AG09309 (cell line): ENCODE data around the gene LIPA.

Experiments used
- DNase-seq: peaks from one replicate; pipeline ENCODE4 v3.0.0-alpha.2; 2010; ENCODE audit warnings: low read depth
- H3K4me3 ChIP-seq: 2 replicates; pipeline ENCODE4 v1.5.1; 2011; ENCODE audit warnings: mild to moderate bottlenecking, low read depth, low read length, moderate library complexity; ENCODE audit not compliant: control insufficient read depth
- CTCF ChIP-seq: IDR thresholded peaks from 2 replicates; pipeline ENCODE4 v1.5.1; 2011; ENCODE audit warnings: mild to moderate bottlenecking, low read depth, low read length, inconsistent platforms; ENCODE audit not compliant: insufficient read depth, control insufficient read depth; ENCODE audit errors: missing control alignments

Gene LIPA

GRCh38 chr10:89219513-89220218, 31.9 kb downstream of the LIPA start:
- no peak for TF ChIP-seq CTCF
- no peak for DNase-seq
- no peak overlapping the region for H3K4me3 ChIP-seq

- H3K4me3 ChIP-seq: no peak overlapping the region
- TF ChIP-seq CTCF: peak; percentile 57
- DNase-seq: no peak
Observed at GRCh38 chr10:89217057-89217990, 34.3 kb downstream of the LIPA start.

GRCh38 chr10:89216056-89216455, 35.5 kb downstream of the LIPA start:
- no peak overlapping the region for H3K4me3 ChIP-seq
- DNase-seq: no peak
- no peak for TF ChIP-seq CTCF

GRCh38 chr10:89215511-89215910, 36.1 kb downstream of the LIPA start:
- H3K4me3 ChIP-seq: no peak overlapping the region
- no peak for TF ChIP-seq CTCF
- no peak for DNase-seq

- TF ChIP-seq CTCF: no peak
- no peak overlapping the region for H3K4me3 ChIP-seq
Observed at GRCh38 chr10:89214566-89215165, 36.9 kb downstream of the LIPA start.

GRCh38 chr10:89213191-89213808, 38.3 kb downstream of the LIPA start:
- no peak overlapping the region for H3K4me3 ChIP-seq
- DNase-seq: no peak
- TF ChIP-seq CTCF: peak; percentile 50

More at GRCh38 chr10:89214566-89215165, 36.9 kb downstream of the LIPA start:
- no peak for DNase-seq
